Activated CD4-positive, alpha-beta T cell treated with anti-CD3 and anti-CD28 coated beads for 4 hours (primary cell): ENCODE measurements around the gene TCL1A.
"Not testable (repeated sequence)": the region's sequence is repeated elsewhere in the genome, so short reads cannot be mapped to it uniquely, and the experiment has no call there.

Source experiments
- DNase-seq, 2 donors: peaks; one replicate each; pipeline ENCODE4 v3.0.0-alpha.2; 2020

Gene TCL1A

GRCh38 chr14:95713596-95714371 lies at the start of gene TCL1A:
TCL1A (minus strand) TSS chr14:95714125; CDS start chr14:95714066, 59 bp downstream.
- DNase-seq, result no peak

GRCh38 chr14:95763032-95763431 lies 49.1 kb upstream of the TCL1A start:
- DNase-seq, result not testable (repeated sequence)

GRCh38 chr14:95761436-95761835 lies 47.5 kb upstream of the TCL1A start:
- DNase-seq, result no peak

GRCh38 chr14:95760596-95760995 lies 46.7 kb upstream of the TCL1A start:
- no peak for DNase-seq

GRCh38 chr14:95759941-95760340 lies 46.0 kb upstream of the TCL1A start:
- DNase-seq, result no peak

- DNase-seq, result no peak
These were observed 44.4 kb upstream of the TCL1A start for GRCh38 chr14:95758331-95758730.

- no peak for DNase-seq
These were observed 42.8 kb upstream of the TCL1A start for GRCh38 chr14:95756751-95757150.

- DNase-seq, result no peak
These were observed 42.2 kb upstream of the TCL1A start for GRCh38 chr14:95756127-95756526.

GRCh38 chr14:95741781-95742180 lies 27.9 kb upstream of the TCL1A start:
- no peak for DNase-seq

GRCh38 chr14:95741038-95741490 lies 27.1 kb upstream of the TCL1A start:
- DNase-seq, result no peak

GRCh38 chr14:95739356-95739755 lies 25.4 kb upstream of the TCL1A start:
- no peak for DNase-seq

- no peak for DNase-seq
These were observed 19.3 kb upstream of the TCL1A start for GRCh38 chr14:95733212-95733611.

GRCh38 chr14:95730126-95730525 lies 16.2 kb upstream of the TCL1A start:
- no peak for DNase-seq

- not testable (repeated sequence) for DNase-seq
These were observed 15.6 kb upstream of the TCL1A start for GRCh38 chr14:95729402-95730028.

GRCh38 chr14:95727056-95727700 lies 13.3 kb upstream of the TCL1A start:
- DNase-seq, result no peak

- no peak for DNase-seq
These were observed 11.9 kb upstream of the TCL1A start for GRCh38 chr14:95725685-95726336.

GRCh38 chr14:95722525-95723190 lies 8.7 kb upstream of the TCL1A start:
- no peak for DNase-seq

- DNase-seq, result no peak
These were observed 1.5 kb downstream of the TCL1A start for GRCh38 chr14:95712398-95712797.

GRCh38 chr14:95711476-95712176 lies 2.3 kb downstream of the TCL1A start:
- no peak for DNase-seq

- DNase-seq, result no peak
These were observed 3.8 kb downstream of the TCL1A start for GRCh38 chr14:95710106-95710505.

GRCh38 chr14:95707327-95707726 lies 6.6 kb downstream of the TCL1A start:
- no peak for DNase-seq

GRCh38 chr14:95705518-95705917 lies 8.4 kb downstream of the TCL1A start:
- no peak for DNase-seq
